ENCODE data around the gene SNX13.
"Not testable (repeated sequence)": the region's sequence is repeated elsewhere in the genome, so short reads cannot be mapped to it uniquely, and the experiment has no call there.

Gene SNX13

DNA sequence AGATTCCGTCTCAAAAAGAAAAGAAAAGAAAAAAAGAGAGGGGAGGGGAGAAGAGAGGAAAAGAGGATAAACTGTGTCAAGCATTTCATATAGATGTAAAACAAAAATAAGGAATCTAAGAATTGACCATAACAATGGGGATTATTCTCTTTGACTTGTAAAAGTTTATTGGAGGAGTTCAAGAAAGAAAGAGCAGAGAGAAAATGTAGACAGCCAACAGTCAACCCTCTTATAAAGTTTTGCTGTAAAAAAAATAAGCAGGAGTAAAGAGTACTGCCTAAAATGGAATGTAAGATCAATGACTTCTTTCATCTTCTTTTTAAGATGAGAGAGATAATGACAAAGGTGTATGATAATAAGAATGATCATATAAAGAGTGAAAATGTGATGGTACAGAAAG is 87.9 kb downstream of the SNX13 start:
- no peak overlapping the region for H3K4me3 ChIP-seq (ENCODE audit: low read depth, low read length)

DNA sequence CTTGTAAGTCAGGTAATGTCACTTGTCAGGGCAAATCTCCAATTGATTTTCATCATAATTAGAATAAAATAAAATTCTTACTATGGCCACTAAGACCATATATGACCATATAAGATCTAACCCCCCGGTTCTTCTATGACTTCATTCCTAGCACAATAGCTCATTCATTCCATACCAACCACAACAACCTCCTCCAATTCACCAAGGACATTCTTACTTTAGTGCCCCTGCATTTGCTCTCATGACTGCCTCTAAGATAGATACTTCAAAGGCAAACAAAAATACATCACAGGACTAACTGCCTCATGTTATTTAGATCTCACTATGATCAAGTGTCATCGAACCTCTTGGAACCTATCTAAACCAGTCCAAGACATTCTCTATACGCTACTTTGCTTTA is 90.8 kb downstream of the SNX13 start:
- no peak overlapping the region for H3K4me3 ChIP-seq (ENCODE audit: low read depth, low read length)

DNA sequence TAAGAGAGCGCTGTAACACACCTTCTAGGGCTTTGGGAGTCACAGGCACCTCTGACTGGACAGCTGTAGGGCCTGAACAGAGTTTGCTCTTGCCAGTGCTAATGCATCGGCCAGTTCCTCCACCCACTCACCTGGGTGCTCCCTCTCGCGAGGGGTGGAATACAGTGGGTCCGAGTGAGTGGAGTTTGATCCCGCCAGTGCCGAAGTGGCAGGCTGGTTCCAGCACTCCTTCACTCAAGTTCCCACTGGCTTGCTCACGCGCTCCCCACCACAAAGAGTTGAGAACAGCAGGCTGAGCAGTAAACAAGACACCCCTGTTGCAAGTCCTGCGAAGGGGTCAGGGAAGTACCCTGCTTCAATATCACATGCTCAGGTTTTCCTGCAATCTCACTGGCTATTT is 91.8 kb downstream of the SNX13 start:
- no peak overlapping the region for H3K4me3 ChIP-seq (ENCODE audit: low read depth, low read length)

GRCh38 chr7:17846935-17847334 is 93.4 kb downstream of the SNX13 start:
- H3K4me3 ChIP-seq (ENCODE audit: low read depth, low read length) = no peak overlapping the region

- H3K4me3 ChIP-seq (ENCODE audit: low read depth, low read length) = no peak overlapping the region
Observed at GRCh38 chr7:17845197-17845547, 95.1 kb downstream of the SNX13 start.

DNA sequence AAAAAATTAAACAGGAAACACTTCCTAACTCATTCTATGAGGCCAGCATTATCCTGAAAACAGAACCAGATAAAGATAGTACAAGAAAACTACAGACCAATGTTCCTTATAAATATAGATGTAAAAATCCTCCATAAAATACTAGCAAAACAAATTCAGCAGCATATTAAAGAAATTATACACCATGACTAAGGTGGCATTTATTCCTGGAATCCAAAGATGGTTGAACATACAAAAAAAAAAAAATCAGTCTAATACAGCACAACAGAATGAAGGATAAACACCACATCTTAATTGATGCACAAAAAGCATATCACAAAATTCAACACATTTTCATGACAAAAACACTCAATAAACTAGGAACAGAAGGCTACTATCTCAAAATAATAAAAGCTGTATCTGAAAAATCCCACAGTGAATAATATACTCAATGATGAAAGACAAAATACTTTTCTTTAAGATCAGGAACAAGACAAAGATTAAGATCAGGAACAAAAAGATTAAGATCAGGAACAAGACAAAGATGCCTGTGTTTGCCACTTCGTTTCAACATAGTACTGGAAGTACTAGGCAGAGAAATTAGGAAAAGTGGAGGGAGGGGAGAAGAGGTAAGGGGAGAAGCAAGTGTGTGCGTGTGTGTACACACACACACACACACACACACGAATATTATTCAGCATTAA is 95.6 kb downstream of the SNX13 start:
- no peak overlapping the region for H3K4me3 ChIP-seq (ENCODE audit: low read depth, low read length)

- no peak overlapping the region for H3K4me3 ChIP-seq (ENCODE audit: low read depth, low read length)
Observed at GRCh38 chr7:17844022-17844421, 96.3 kb downstream of the SNX13 start.

GRCh38 chr7:17843041-17843440 is 97.3 kb downstream of the SNX13 start:
- no peak overlapping the region for H3K4me3 ChIP-seq (ENCODE audit: low read depth, low read length)

DNA sequence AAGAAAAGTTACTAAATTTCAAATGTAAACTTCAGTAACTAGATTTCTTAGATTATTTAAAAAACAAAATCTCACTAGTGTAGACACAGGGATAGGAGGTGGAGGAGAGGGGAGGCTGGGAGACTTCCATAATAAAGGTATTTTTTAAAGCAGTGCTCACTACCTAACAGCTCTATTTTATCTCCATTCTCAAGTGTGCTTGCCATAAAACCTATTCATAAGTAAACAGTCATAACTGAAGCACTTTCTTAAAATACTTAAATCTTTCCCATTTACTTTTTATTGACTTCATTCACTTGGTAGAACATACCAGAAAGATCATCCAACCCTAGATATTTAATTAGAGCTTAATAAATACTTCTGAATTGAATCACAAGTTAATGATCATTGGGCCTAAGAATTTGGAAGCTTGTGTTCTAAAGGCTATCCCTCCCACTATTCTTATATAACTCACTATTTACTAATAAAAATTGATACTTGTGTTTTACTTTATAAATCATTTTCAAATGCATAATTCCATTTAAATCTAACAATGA is 107.4 kb downstream of the SNX13 start:
- no peak overlapping the region for H3K4me3 ChIP-seq (ENCODE audit: low read depth, low read length)

- H3K4me3 ChIP-seq (ENCODE audit: low read depth, low read length) = no peak overlapping the region
Observed at GRCh38 chr7:17832242-17832641, 108.1 kb downstream of the SNX13 start.

DNA sequence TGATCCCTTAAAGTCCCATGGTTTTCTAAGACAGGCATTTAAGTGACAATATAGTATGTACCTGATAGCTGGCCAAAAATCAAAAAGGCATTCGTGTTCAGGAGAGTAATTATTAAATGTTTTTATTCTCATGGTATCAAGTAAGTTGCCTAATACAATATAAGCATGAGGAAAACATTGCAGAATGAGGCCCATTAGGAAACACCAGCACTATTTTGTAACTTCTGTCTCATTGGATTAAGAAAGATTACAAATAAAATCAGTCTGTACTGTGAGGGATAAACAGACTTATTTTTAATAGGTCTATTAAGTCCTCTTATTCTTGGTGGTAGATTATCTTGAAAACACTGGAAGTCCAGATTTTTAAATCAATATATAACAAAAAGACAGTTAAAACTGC is 110.1 kb downstream of the SNX13 start:
- H3K4me3 ChIP-seq (ENCODE audit: low read depth, low read length) = no peak overlapping the region

- H3K4me3 ChIP-seq (ENCODE audit: low read depth, low read length) = no peak overlapping the region
Observed at GRCh38 chr7:17829001-17829400, 111.3 kb downstream of the SNX13 start.

- no peak overlapping the region for H3K4me3 ChIP-seq (ENCODE audit: low read depth, low read length)
Observed at GRCh38 chr7:17822547-17823173, 117.6 kb downstream of the SNX13 start.

- H3K4me3 ChIP-seq (ENCODE audit: low read depth, low read length) = no peak overlapping the region
Observed at GRCh38 chr7:17816903-17817302, 123.4 kb downstream of the SNX13 start.

GRCh38 chr7:17815318-17815717 is 125.0 kb downstream of the SNX13 start:
- no peak overlapping the region for H3K4me3 ChIP-seq (ENCODE audit: low read depth, low read length)

- no peak overlapping the region for H3K4me3 ChIP-seq (ENCODE audit: low read depth, low read length)
Observed at GRCh38 chr7:17814058-17814457, 126.2 kb downstream of the SNX13 start.

- H3K4me3 ChIP-seq (ENCODE audit: low read depth, low read length) = not testable (repeated sequence)
Observed at GRCh38 chr7:17809215-17809614, 131.1 kb downstream of the SNX13 start.

DNA sequence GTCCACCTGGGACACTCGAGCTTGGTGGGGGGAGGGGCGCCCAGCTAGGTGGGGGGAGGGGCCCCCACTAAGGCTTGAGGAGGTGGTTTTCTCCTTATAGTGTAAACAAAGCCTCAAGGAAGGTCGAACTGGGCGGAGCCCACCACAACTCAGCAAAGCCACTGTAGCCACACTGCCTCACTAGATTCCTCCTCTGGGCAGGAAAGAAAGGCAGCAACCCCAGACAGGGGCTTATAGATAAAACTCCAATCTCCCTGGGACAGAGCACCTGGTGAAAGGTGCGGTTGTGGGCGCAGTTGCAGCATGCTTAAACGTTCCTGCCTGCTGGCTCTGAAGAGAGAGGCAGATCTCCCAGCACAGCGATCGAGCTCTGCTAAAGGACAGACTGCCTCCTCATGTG is 133.1 kb downstream of the SNX13 start:
- no peak overlapping the region for H3K4me3 ChIP-seq (ENCODE audit: low read depth, low read length)

DNA sequence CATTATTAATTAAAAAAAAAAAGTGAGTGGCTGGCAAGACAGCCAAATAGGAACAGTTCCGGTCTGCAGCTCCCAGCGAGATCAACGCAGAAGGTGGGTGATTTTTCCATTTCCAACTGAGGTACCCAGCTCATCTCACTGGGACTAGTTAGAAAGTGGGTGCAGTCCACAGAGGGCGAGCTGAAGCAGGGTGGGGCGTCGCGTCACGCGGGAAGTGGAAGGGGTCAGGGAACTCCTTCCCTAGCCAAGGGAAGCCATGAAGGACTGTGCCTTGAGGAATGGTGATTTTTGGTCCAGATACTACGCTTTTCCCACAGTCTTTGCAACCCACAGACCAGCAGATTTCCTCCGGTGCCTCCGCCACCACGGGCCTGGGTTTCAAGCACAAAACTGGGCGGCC is 133.7 kb downstream of the SNX13 start:
- H3K4me3 ChIP-seq (ENCODE audit: low read depth, low read length) = no peak overlapping the region

GRCh38 chr7:17802056-17802455 is 138.2 kb downstream of the SNX13 start:
- no peak overlapping the region for H3K4me3 ChIP-seq (ENCODE audit: low read depth, low read length)

DNA sequence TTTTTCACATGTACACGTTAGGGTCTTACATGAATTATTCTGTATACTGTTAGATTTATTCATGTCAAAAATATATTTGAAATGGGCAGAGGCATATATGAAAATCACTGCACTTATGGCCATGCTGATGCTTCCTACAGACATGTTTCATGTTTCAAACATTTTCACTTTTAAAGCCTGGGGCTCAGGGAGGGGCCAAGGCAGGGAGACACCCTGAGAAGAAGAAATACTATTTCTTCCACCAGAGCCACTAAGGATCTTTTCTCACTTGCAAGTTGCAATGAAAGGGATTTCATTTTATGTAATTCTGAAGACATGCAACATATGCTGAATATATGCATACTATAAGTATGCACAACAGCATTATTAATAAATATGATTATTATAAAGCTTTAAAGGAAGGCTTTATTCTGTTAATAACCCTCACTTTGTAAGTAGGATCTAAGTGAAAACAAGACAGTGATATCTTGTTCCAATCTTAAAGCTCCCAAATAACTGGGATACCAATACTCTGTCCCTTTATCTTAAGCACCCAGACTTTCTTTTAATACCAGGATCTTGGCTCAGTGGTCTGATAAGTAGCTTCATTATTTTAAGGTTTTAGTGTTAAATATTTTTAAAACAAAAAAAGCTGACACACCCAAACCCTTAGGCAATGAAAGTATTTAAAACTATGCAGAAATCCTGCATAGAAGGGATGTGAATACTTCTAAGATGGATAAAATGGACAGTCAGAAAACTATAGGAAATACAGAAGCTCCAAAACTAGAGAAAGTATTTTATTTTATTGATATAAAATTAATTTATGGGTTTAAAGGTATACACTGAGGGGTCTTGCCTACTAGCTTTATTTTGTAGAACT is 148.0 kb downstream of the SNX13 start:
- H3K4me3 ChIP-seq (ENCODE audit: low read depth, low read length) = no peak overlapping the region

DNA sequence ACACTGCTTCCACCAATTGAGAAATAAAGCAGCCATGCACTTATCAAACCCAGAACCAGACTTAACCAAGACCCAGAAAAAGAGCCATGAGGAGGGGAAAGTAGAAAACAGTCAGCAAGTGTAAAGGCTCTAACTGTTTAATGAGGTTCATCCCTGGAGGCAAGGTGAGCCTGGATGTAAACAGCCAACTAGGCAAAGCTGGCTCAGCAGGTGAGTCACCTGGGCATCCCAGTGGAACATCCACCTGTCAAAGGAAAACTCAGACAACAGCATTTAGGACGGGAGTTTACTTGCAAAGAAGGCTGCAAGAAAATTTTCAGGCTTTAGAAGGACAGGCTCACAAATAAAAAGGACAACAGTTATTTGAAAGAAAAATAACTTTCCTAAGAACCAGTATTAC is 153.0 kb downstream of the SNX13 start:
- no peak overlapping the region for H3K4me3 ChIP-seq (ENCODE audit: low read depth, low read length)
